GM21529 (cell line): Measurements from ENCODE around the gene MBD5.
A peak's percentile ranks its signal among the peaks of the same experiment; 100 is the strongest.
"Not testable (repeated sequence)": the region's sequence is repeated elsewhere in the genome, so short reads cannot be mapped to it uniquely, and the experiment has no call there.

Experiments used
- ATAC-seq: cut with Tn5 transposase; IDR thresholded peaks from one replicate; pipeline ENCODE4 v1.9.1; 2021; ENCODE audit not compliant: unreplicated experiment

MBD5 gene

GRCh38 chr2:148021059-148021861 is at the start of gene MBD5:
Gene MBD5 (plus strand): TSS chr2:148021091.
- ATAC-seq: peak; percentile 34

GRCh38 chr2:147976102-147976501 is 44.8 kb upstream of the MBD5 start:
- ATAC-seq: no peak

- no peak for ATAC-seq
Measured at GRCh38 chr2:147977679-147978078, 43.2 kb upstream of the MBD5 start.

GRCh38 chr2:147980940-147981528 is 39.9 kb upstream of the MBD5 start:
- ATAC-seq: no peak

- no peak for ATAC-seq
Measured at GRCh38 chr2:147989102-147989501, 31.8 kb upstream of the MBD5 start.

GRCh38 chr2:147989809-147990403 is 31.0 kb upstream of the MBD5 start:
- peak; percentile 89 for ATAC-seq

GRCh38 chr2:147994965-147995364 is 25.9 kb upstream of the MBD5 start:
- ATAC-seq: not testable (repeated sequence)

- no peak for ATAC-seq
Measured at GRCh38 chr2:147996828-147997227, 24.1 kb upstream of the MBD5 start.

GRCh38 chr2:147998203-147998602 is 22.7 kb upstream of the MBD5 start:
- no peak for ATAC-seq

- ATAC-seq: no peak
Measured at GRCh38 chr2:147999126-147999525, 21.8 kb upstream of the MBD5 start.

GRCh38 chr2:148000095-148000494 is 20.8 kb upstream of the MBD5 start:
- no peak for ATAC-seq

GRCh38 chr2:148002420-148002819 is 18.5 kb upstream of the MBD5 start:
- not testable (repeated sequence) for ATAC-seq

GRCh38 chr2:148006249-148007007 is 14.5 kb upstream of the MBD5 start:
- no peak for ATAC-seq

GRCh38 chr2:148007219-148007900 is 13.5 kb upstream of the MBD5 start:
- ATAC-seq: no peak

- ATAC-seq: not testable (repeated sequence)
Measured at GRCh38 chr2:148008411-148008810, 12.5 kb upstream of the MBD5 start.

- no peak for ATAC-seq
Measured at GRCh38 chr2:148013876-148014275, 7.0 kb upstream of the MBD5 start.

- no peak for ATAC-seq
Measured at GRCh38 chr2:148014616-148015015, 6.3 kb upstream of the MBD5 start.

GRCh38 chr2:148020111-148021058 is 506 bp upstream of the MBD5 start, which contains the start of gene ORC4:
Gene ORC4 (minus strand): TSS chr2:148020737. CDS start chr2:147975958, 44,779 bp downstream.
- ATAC-seq: peak; percentile 76

- no peak for ATAC-seq
Measured at GRCh38 chr2:148021886-148022285, 995 bp downstream of the MBD5 start.

- no peak for ATAC-seq
Measured at GRCh38 chr2:148022351-148022750, 1.5 kb downstream of the MBD5 start.
